Left ventricle myocardium inferior (tissue), 1 donor: ENCODE results near the gene EPC2. TPM values are rescaled to one million over a fixed set of nuclear protein-coding genes. Genes with fewer than 3 reads are reported as not detected.
A peak's percentile ranks its signal among the peaks of the same experiment; 100 is the strongest.

ENCODE experiments used
- DNase-seq: peaks from one replicate; pipeline ENCODE4 v3.0.0-alpha.2; 2020
- H3K27ac ChIP-seq: fragments of 200-600 bp; replicated peaks from 2 replicates; pipeline ENCODE4 v1.8.0; 2021
- H3K27me3 ChIP-seq: fragments of 200-600 bp; 2 replicates; pipeline ENCODE4 v1.8.0; 2021; ENCODE audit warnings: low read depth
- H3K36me3 ChIP-seq: fragments of 200-600 bp; 2 replicates; pipeline ENCODE4 v1.8.0; 2021
- H3K4me1 ChIP-seq: fragments of 200-600 bp; 2 replicates; pipeline ENCODE4 v1.8.0; 2021
- H3K4me3 ChIP-seq: fragments of 200-600 bp; 2 replicates; pipeline ENCODE4 v1.8.0; 2021; ENCODE audit warnings: mild to moderate bottlenecking, moderate library complexity
- H3K9me3 ChIP-seq: fragments of 200-600 bp; replicated peaks from 2 replicates; pipeline ENCODE4 v1.8.0; 2021
- intact Hi-C: fragments of 100-400 bp; cut with micrococcal nuclease; formaldehyde crosslinking; loops from one replicate; pipeline ENCODE4 v1.11.0; 2022
- total RNA-seq: library from RNA; stranded (reverse); fragmentation: NEBNext Ultra II Directional; extraction: Animal tissue kit (Norgen Biotek cat#: 25700); gene quantifications from one replicate; pipeline ENCODE4 v1.2.1, GENCODE V29; 2021
- TF ChIP-seq, protein P1 (sequence below): fragments of 200-600 bp; IDR thresholded peaks from 2 replicates; pipeline ENCODE4 v1.8.0; 2021; ENCODE audit warnings: antibody characterized with exemption, mild to moderate bottlenecking, borderline replicate concordance
- donor health status: DM: no; HTN: yes; CAD: no; lungs with severe emphysema.

The EPC2 gene
- total RNA-seq, 1 donor from 2014 or later: 22.0 TPM

DNA sequence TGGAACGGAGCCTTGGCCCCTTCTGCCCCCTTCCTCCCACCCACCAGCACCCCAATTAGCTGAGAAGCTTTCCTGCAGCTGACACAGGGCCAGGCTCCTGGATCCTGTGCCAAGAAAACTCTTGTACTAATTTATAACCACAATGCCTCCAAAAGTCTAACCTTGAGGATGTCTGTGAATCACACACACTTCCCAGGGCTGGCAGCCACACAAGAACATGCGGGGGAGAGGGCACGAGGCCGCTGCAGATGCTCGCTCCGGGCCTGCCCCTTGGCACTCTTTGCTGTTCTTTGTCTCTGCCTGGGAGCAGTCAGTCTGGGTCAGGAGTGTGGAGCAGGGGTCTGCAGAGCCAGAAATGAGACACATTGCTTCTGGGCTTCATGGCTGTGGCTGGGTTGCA lies 167.8 kb downstream of the EPC2 start:
- TF ChIP-seq, protein P1, sequence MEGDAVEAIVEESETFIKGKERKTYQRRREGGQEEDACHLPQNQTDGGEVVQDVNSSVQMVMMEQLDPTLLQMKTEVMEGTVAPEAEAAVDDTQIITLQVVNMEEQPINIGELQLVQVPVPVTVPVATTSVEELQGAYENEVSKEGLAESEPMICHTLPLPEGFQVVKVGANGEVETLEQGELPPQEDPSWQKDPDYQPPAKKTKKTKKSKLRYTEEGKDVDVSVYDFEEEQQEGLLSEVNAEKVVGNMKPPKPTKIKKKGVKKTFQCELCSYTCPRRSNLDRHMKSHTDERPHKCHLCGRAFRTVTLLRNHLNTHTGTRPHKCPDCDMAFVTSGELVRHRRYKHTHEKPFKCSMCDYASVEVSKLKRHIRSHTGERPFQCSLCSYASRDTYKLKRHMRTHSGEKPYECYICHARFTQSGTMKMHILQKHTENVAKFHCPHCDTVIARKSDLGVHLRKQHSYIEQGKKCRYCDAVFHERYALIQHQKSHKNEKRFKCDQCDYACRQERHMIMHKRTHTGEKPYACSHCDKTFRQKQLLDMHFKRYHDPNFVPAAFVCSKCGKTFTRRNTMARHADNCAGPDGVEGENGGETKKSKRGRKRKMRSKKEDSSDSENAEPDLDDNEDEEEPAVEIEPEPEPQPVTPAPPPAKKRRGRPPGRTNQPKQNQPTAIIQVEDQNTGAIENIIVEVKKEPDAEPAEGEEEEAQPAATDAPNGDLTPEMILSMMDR: no peak
- H3K36me3 ChIP-seq: no peaks in the 10 kb centered on the region
- peaks cover 4% of the 10 kb centered on the region for H3K9me3 ChIP-seq
- H3K4me1 ChIP-seq: peaks cover 29% of the 10 kb centered on the region
- no peak overlapping the region for H3K4me3 ChIP-seq
- DNase-seq: peak; percentile 33
- intact Hi-C loops: no loop called here
- no peak overlapping the region for H3K27ac ChIP-seq
- no peaks in the 10 kb centered on the region for H3K27me3 ChIP-seq

DNA sequence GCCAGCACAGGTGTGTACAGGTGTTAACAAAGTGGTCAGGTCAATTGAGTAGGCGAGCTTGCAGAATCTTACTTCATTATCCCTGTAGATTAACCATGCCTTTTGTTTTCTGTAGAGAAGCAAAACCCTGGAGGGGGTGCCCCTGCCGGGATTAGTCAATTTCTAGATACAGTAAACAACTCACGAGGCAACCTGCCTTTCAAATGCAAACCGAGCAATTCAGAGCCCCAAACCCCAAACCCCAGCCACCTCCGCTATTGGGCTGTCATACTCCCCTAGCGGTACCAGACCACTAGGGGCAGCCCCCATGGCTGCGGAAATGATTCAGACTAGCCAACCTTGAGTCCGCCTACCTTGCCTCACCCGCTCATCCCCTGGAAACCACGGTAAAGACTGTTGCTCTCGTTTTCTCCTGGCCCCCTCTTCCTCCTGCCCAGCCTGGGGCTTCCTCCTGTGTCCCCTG lies 169.1 kb downstream of the EPC2 start:
- H3K9me3 ChIP-seq: no peaks in the 10 kb centered on the region
- TF ChIP-seq, protein P1: no peak

DNA sequence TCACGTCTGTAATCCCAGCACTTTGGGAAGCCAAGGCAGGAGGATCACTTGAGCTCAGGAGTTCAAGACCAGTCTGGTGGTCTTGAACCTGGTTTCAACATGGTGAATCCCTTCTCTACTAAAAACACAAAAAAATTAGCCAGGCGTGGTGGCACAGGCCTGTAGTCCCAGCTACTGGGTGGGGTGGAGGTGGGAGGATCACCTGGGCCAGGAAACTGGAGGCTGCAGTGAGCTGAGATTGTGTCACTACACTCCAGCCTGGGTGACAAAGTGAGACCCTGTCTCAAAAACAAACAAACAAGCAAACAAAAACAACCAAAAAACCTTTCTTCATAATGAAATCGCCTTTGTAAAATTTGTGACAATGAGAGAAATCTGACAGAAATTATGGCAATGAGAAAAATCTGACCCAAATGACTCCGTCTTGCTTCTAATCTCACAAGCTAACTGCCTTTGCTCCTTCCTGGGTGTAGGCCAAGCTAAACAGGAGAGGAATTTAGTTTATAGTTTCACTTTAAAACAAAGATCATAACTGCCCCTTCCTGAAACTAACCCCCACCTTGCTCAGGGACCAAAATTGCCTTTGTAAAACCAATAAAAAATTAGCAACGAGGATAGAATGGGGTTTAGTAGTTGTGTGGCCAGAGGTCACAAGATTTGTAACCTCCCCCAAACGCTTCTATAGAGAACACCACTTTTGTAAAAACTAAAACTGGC lies 169.8 kb downstream of the EPC2 start:
- H3K27ac ChIP-seq: peak overlapping the region; percentile 3
- H3K4me1 ChIP-seq: peaks cover 34% of the 10 kb centered on the region

More for the DNA sequence above, 169.1 kb downstream of the EPC2 start:
- intact Hi-C loops: no loop called here
- Histone ChIP-seq H3K4me1 (peaks cover 34% of the 10 kb centered on the region), H3K27me3 (no peaks in the 10 kb centered on the region), H3K36me3 (no peaks in the 10 kb centered on the region), H3K4me3 (no peak overlapping the region), H3K27ac (no peak overlapping the region)
- no peak for DNase-seq

DNA sequence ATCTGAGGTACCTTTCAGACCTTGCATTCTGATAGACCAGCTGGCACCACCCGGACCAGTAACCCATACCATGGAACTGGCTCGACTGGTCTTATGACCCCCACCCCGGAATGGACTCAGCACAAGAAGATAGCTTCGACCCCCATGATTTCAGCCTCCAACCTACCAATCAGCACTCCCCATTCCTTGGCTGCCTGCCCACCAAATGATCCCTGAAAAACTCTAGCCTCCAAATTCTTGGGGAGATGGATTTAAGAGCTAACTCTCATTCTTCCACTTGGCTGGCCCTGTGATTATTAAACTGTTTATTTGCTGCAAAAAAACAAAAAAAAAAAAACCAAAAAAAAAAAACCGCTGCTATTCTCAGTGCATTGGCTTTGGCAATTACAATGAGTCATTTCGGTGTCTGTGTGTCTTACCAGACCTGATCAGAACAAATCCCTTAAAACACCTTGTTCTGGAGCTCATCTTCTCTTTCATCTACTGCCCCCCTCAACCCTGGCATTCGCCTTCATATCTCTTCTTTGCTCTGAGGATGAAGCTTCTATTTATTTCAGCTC lies 170.4 kb downstream of the EPC2 start:
- Histone ChIP-seq H3K27ac (peak overlapping the region; percentile 3), H3K4me3 (peak overlapping the region; percentile 19), H3K36me3 (no peaks in the 10 kb centered on the region), H3K4me1 (peaks cover 34% of the 10 kb centered on the region), H3K9me3 (no peaks in the 10 kb centered on the region), H3K27me3 (no peaks in the 10 kb centered on the region)
- intact Hi-C loops: no loop called here
- DNase-seq: no peak
- TF ChIP-seq, protein P1: no peak

More for the DNA sequence above, 169.8 kb downstream of the EPC2 start:
- TF ChIP-seq, protein P1: no peak
- no peaks in the 10 kb centered on the region for H3K36me3 ChIP-seq
- no peaks in the 10 kb centered on the region for H3K9me3 ChIP-seq
- H3K27me3 ChIP-seq: no peaks in the 10 kb centered on the region
- intact Hi-C loops: no loop called here
- no peak for DNase-seq
- H3K4me3 ChIP-seq: peak overlapping the region; percentile 19

DNA sequence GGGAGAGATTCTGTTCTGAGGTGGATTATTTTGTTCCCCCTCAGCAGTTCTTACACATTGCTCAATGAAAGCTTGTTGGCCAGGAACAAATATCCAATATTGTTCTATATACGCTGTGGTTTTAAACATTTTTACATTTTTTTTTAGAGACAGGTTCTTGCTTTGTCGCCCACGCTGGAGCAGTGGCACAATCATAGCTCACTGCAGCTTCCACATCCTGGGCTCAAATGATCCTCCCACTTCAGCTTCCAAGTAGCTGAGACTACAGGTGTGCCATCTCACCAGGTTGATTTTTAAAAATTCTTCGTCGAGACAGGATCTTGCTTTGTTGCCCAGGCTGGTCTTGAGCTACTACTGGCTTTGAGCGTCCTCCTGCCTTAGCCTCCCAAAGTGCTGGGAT lies 171.6 kb downstream of the EPC2 start:
- no peak for DNase-seq
- H3K4me3 ChIP-seq: no peak overlapping the region
- H3K27ac ChIP-seq: no peak overlapping the region
- no peaks in the 10 kb centered on the region for H3K36me3 ChIP-seq
- TF ChIP-seq, protein P1: no peak
- no peaks in the 10 kb centered on the region for H3K9me3 ChIP-seq
- H3K4me1 ChIP-seq: peaks cover 34% of the 10 kb centered on the region
- no peaks in the 10 kb centered on the region for H3K27me3 ChIP-seq
- intact Hi-C loops: no loop called here
